IMR-90 (cell line): ENCODE results near the gene OR6J1. TPM values are rescaled to one million over a fixed set of nuclear protein-coding genes. Genes with fewer than 3 reads are reported as not detected.

ENCODE experiments used
- ATAC-seq: fragments of 200-7000 bp; cut with Tn5 transposase; 2 replicates; pipeline ENCODE4 v1.9.1; 2020; ENCODE audit warnings: low read depth, mild to moderate bottlenecking, moderate library complexity
- BruUV-seq: library from RNA; stranded (reverse); fragments of 400-500 nt; replicated peaks from 2 replicates; lab custom pipeline; 2021; lab: Mats Ljungman, UMichigan
- CTCF ChIA-PET: fragments of 300-600 bp; formaldehyde crosslinking; extraction: SDS; loops from one replicate; lab custom pipeline; 2021; ENCODE audit warnings: antibody characterized with exemption; lab: Yijun Ruan, JAX
- POLR2A ChIA-PET: fragments of 300-600 bp; sonication (Branson Sonifier 250); formaldehyde crosslinking; loops from one replicate; lab custom pipeline; 2022; ENCODE audit warnings: antibody characterized with exemption; ENCODE audit not compliant: unreplicated experiment; lab: Charles Lee
- DNase-seq: peaks from one replicate; pipeline ENCODE4 v3.0.0; 2013
- H2AFZ ChIP-seq: replicated peaks from 2 replicates; pipeline ENCODE3; 2013; ENCODE audit warnings: low read length, mild to moderate bottlenecking; ENCODE audit not compliant: poor library complexity
- H2AK5ac ChIP-seq: 2 replicates; pipeline ENCODE4 v1.6.1; 2013; ENCODE audit warnings: low read depth, low read length, inconsistent platforms
- H2AK9ac ChIP-seq: replicated peaks from 2 replicates; pipeline ENCODE3; 2013; ENCODE audit warnings: mild to moderate bottlenecking, low read depth, low read length, moderate library complexity; ENCODE audit not compliant: poor library complexity
- H2BK120ac ChIP-seq: 2 replicates; pipeline ENCODE4 v1.6.1; 2013; ENCODE audit warnings: low read depth, low read length, inconsistent platforms
- H2BK15ac ChIP-seq: 3 replicates; pipeline ENCODE4 v1.6.1; 2013; ENCODE audit warnings: low read depth, low read length, inconsistent platforms
- H2BK20ac ChIP-seq: 2 replicates; pipeline ENCODE4 v1.6.1; 2013; ENCODE audit warnings: low read depth, mild to moderate bottlenecking, inconsistent platforms, low read length, moderate library complexity
- H2BK5ac ChIP-seq: 2 replicates; pipeline ENCODE4 v1.6.1; 2013; ENCODE audit warnings: mild to moderate bottlenecking, low read depth, low read length, inconsistent platforms; ENCODE audit not compliant: poor library complexity, severe bottlenecking
- H3K14ac ChIP-seq: replicated peaks from 2 replicates; pipeline ENCODE4 v1.6.1; 2013; ENCODE audit warnings: low read depth, low read length, inconsistent platforms
- H3K18ac ChIP-seq: 2 replicates; pipeline ENCODE4 v1.6.1; 2013; ENCODE audit warnings: low read depth, low read length, control low read depth
- H3K23ac ChIP-seq: 2 replicates; pipeline ENCODE4 v1.6.1; 2013; ENCODE audit warnings: low read depth, low read length, inconsistent platforms
- H3K27ac ChIP-seq: 2 replicates; pipeline ENCODE4 v1.5.1; 2013; ENCODE audit warnings: mild to moderate bottlenecking, control low read depth, low read length; ENCODE audit not compliant: insufficient read depth
- H3K27me3 ChIP-seq: 2 replicates; pipeline ENCODE4 v1.6.1; 2013; ENCODE audit warnings: low read length; ENCODE audit not compliant: control insufficient read depth, insufficient read depth
- H3K36me3 ChIP-seq: 2 replicates; pipeline ENCODE4 v1.6.1; 2013; ENCODE audit warnings: low read length, mixed read lengths; ENCODE audit not compliant: control insufficient read depth, insufficient read depth
- H3K4ac ChIP-seq: 2 replicates; pipeline ENCODE4 v1.6.1; 2013; ENCODE audit warnings: low read depth, low read length, inconsistent platforms
- H3K4me1 ChIP-seq: 2 replicates; pipeline ENCODE4 v1.6.1; 2013; ENCODE audit warnings: low read length, mixed read lengths; ENCODE audit not compliant: control insufficient read depth, insufficient read depth
- H3K4me2 ChIP-seq: 2 replicates; pipeline ENCODE4 v1.6.1; 2013; ENCODE audit warnings: low read depth, mild to moderate bottlenecking, control low read depth, low read length, moderate library complexity
- H3K4me3 ChIP-seq: 2 replicates; pipeline ENCODE4 v1.5.1; 2013; ENCODE audit warnings: low read depth, mild to moderate bottlenecking, control low read depth, low read length, moderate library complexity; ENCODE audit not compliant: insufficient read depth
- H3K56ac ChIP-seq: 2 replicates; pipeline ENCODE4 v1.6.1; 2013; ENCODE audit warnings: low read length, inconsistent platforms; ENCODE audit not compliant: insufficient read depth; ENCODE audit errors: extremely low read depth
- H3K79me1 ChIP-seq, 2 experiments: 2 replicates each; pipeline ENCODE4 v1.6.1; 2013; ENCODE audit warnings: low read length in 2 of 2, inconsistent platforms in 1 of 2, low read depth in 1 of 2
- H3K9ac ChIP-seq: 2 replicates; pipeline ENCODE4 v1.6.1; 2013; ENCODE audit warnings: low read depth, low read length, control low read depth
- H3K9me1 ChIP-seq: 2 replicates; pipeline ENCODE4 v1.6.1; 2013; ENCODE audit warnings: low read length, inconsistent platforms; ENCODE audit not compliant: insufficient read depth
- H3K9me3 ChIP-seq: 2 replicates; pipeline ENCODE4 v1.6.1; 2013; ENCODE audit warnings: low read length; ENCODE audit not compliant: control insufficient read depth, insufficient read depth
- H4K20me1 ChIP-seq: 2 replicates; pipeline ENCODE4 v1.6.1; 2013; ENCODE audit warnings: low read length, inconsistent platforms; ENCODE audit not compliant: insufficient read depth
- H4K5ac ChIP-seq: 2 replicates; pipeline ENCODE4 v1.6.1; 2013; ENCODE audit warnings: mild to moderate bottlenecking, low read depth, low read length, control low read depth
- H4K8ac ChIP-seq, 2 experiments: 2 replicates each; pipeline ENCODE4 v1.6.1; 2013; ENCODE audit warnings: low read depth in 2 of 2, low read length in 2 of 2, control low read depth in 1 of 2, inconsistent platforms in 1 of 2
- H4K91ac ChIP-seq: 2 replicates; pipeline ENCODE4 v1.6.1; 2013; ENCODE audit warnings: low read depth, low read length, inconsistent platforms; ENCODE audit not compliant: insufficient read depth
- CEBPB ChIP-seq: IDR thresholded peaks from 2 replicates; pipeline ENCODE4 v1.6.1; 2012; ENCODE audit warnings: low read depth, low read length, improper control_type of control experiment
- CHD1 ChIP-seq: IDR thresholded peaks from 2 replicates; pipeline ENCODE4 v1.6.1; 2012; ENCODE audit warnings: low read depth, low read length, improper control_type of control experiment
- CTCF ChIP-seq: conservative IDR thresholded peaks from 2 replicates; pipeline ENCODE4 v1.5.1; 2012; ENCODE audit warnings: mild to moderate bottlenecking, low read depth, low read length, improper control_type of control experiment
- FOS ChIP-seq: fragments of 150-350 bp; IDR thresholded peaks from 2 replicates; pipeline ENCODE4 v1.6.1; 2016; ENCODE audit warnings: low read depth, low read length
- MAFK ChIP-seq: IDR thresholded peaks from 2 replicates; pipeline ENCODE4 v1.6.1; 2012; ENCODE audit warnings: low read depth, low read length, improper control_type of control experiment
- MXI1 ChIP-seq: IDR thresholded peaks from 2 replicates; pipeline ENCODE4 v1.6.1; 2012; ENCODE audit warnings: low read depth, mild to moderate bottlenecking, low read length, moderate library complexity, borderline replicate concordance
- POLR2A ChIP-seq: IDR thresholded peaks from 2 replicates; pipeline ENCODE4 v1.6.1; 2012; ENCODE audit warnings: mild to moderate bottlenecking, low read depth, low read length
- RCOR1 ChIP-seq: IDR thresholded peaks from 2 replicates; pipeline ENCODE4 v1.6.1; 2012; ENCODE audit warnings: mild to moderate bottlenecking, low read length, improper control_type of control experiment; ENCODE audit not compliant: insufficient replicate concordance
- RFX5 ChIP-seq: IDR thresholded peaks from 2 replicates; pipeline ENCODE4 v1.8.0; 2012; ENCODE audit warnings: low read depth, mild to moderate bottlenecking, low read length, moderate library complexity
- USF2 ChIP-seq: fragments of 150-350 bp; IDR thresholded peaks from 2 replicates; pipeline ENCODE4 v1.6.1; 2017; ENCODE audit warnings: mild to moderate bottlenecking, antibody characterized with exemption, low read length, low read depth
- WGBS, 2 experiments: methylation state at CpG; one replicate each; pipeline versions ENCODE4 v1.1.5 to v1.1.7; 2013; ENCODE audit warnings: missing lambda C conversion rate in 2 of 2; ENCODE audit not compliant: insufficient read length in 1 of 2; ENCODE audit errors: extremely low coverage in 2 of 2; 5-methylcytosine and 5-hydroxymethylcytosine counted together
- dilution Hi-C: fragments of 300-500 bp; cut with HindIII; formaldehyde crosslinking; loops from one replicate; pipeline ENCODE4 v1.14.3; 2018; ENCODE audit warnings: low sequenced_read_pairs; ENCODE audit not compliant: unreplicated experiment
- in situ Hi-C: fragments of 300-500 bp; cut with MboI; formaldehyde crosslinking; loops from 3 replicates; pipeline ENCODE4 v1.14.3; 2019; ENCODE audit warnings: low sequenced_read_pairs, inconsistent platforms, mixed read lengths
- intact Hi-C: fragments of 100-400 bp; cut with micrococcal nuclease; formaldehyde crosslinking; loops from 2 replicates; pipeline ENCODE4 v1.10.0; 2022
- polyA plus RNA-seq, 3 experiments: library from polyadenylated mRNA; depleted of rRNA; stranded (reverse); fragments of >200 nt; gene quantifications; 2 replicates each; pipeline ENCODE4 v1.2.3, GENCODE V29; 2012; ENCODE audit warnings: low replicate concordance in 1 of 3
- total RNA-seq: library from RNA; depleted of rRNA; stranded (reverse); fragments of >200 nt; gene quantifications from 2 replicates; pipeline ENCODE4 v1.2.3, GENCODE V29; 2012

OR6J1 gene
- total and polyA plus RNA-seq, 2 of the 4 experiments (the other 2 are of a cell fraction), result not detected

GRCh38 chr14:22630486-22630885 is 13.7 kb downstream of the OR6J1 start:
- ATAC-seq (no peak), DNase-seq (peak; percentile 90)
- POLR2A ChIA-PET, result no interaction called here
- H3K27me3 ChIP-seq, result peaks cover 12% of the 10 kb centered on the region
- no peak overlapping the region for H4K5ac ChIP-seq
- H4K91ac ChIP-seq, result no peak overlapping the region
- H3K9me3 ChIP-seq, result no peaks in the 10 kb centered on the region
- H3K9ac ChIP-seq, result no peak overlapping the region
- 0 out of 2 replicates have a peak overlapping the region, but pooled peaks have one; percentile 37 for H3K14ac ChIP-seq
- no peaks in the 10 kb centered on the region for H3K79me1 ChIP-seq
- in situ Hi-C loops, result no loop called here
- TF ChIP-seq POLR2A, result no peak
- no peak for TF ChIP-seq MXI1
- TF ChIP-seq CEBPB, result no peak
- no peak for TF ChIP-seq RCOR1
- no peak for TF ChIP-seq RFX5
- no peak for TF ChIP-seq MAFK
- TF ChIP-seq CHD1, result no peak
- TF ChIP-seq CTCF, result no peak
- TF ChIP-seq USF2, result no peak
- no peak for TF ChIP-seq FOS
- no peak overlapping the region for H2BK5ac ChIP-seq
- 29% methylated on average over 1 of the region's 2 CpGs; no CpG with 5 or more reads in 1 of the 2 experiments for WGBS, 2 experiments
- no TSS peak for BruUV-seq
- no peak overlapping the region for H2AK5ac ChIP-seq
- H3K9me1 ChIP-seq, result no peaks in the 10 kb centered on the region; the same call in 1 of the 2 replicates
- no peak overlapping the region for H2AFZ ChIP-seq
- peak overlapping the region; percentile 23 for H2AK9ac ChIP-seq
- no peak overlapping the region for H2BK120ac ChIP-seq
- no peaks in the 10 kb centered on the region for H4K20me1 ChIP-seq
- H3K36me3 ChIP-seq, result no peaks in the 10 kb centered on the region
- intact Hi-C loops, result no loop called here
- no peak overlapping the region for H2BK20ac ChIP-seq
- H3K23ac ChIP-seq, result no peak overlapping the region
- CTCF ChIA-PET, result no interaction called here
- no peak overlapping the region; the same call in 1 of the 2 replicates for H3K4me2 ChIP-seq
- dilution Hi-C loops, result no loop called here
- 0 out of 4 replicates have a peak overlapping the region, but pooled peaks of 1 of the 2 experiments have one; percentile 25 for H4K8ac ChIP-seq
- no peak overlapping the region for H3K18ac ChIP-seq
- no peak overlapping the region for H3K27ac ChIP-seq
- peaks cover 4% of the 10 kb centered on the region; the same call in 1 of the 2 replicates for H3K4me1 ChIP-seq
- no peak overlapping the region for H3K4ac ChIP-seq
- no peak overlapping the region for H3K56ac ChIP-seq
- H2BK15ac ChIP-seq, result no peak overlapping the region
- H3K4me3 ChIP-seq, result no peak overlapping the region
